H1 (cell line): ENCODE data around the gene CENPP. TPM values are rescaled to one million over a fixed set of nuclear protein-coding genes. Genes with fewer than 3 reads are reported as not detected.

ENCODE experiments used
- GTF2F1 ChIP-seq: IDR thresholded peaks from 2 replicates; pipeline ENCODE4 v1.6.1; 2012; ENCODE audit warnings: low read depth, low read length, improper control_type of control experiment, borderline replicate concordance
- KDM5A ChIP-seq: fragments of 200-600 bp; IDR thresholded peaks from 2 replicates; pipeline ENCODE4 v1.7.1; 2012; ENCODE audit warnings: mild to moderate bottlenecking, low read length, inconsistent platforms, mixed read lengths
- NANOG ChIP-seq: IDR thresholded peaks from 2 replicates; pipeline ENCODE4 v1.6.1; 2011; ENCODE audit warnings: low read length, low read depth, mild to moderate bottlenecking, inconsistent platforms; ENCODE audit not compliant: insufficient read depth, poor library complexity, severe bottlenecking
- RAD21 ChIP-seq, 2 experiments: IDR thresholded peaks in 1 of 2; conservative IDR thresholded peaks in 1 of 2; 2 replicates each; pipeline ENCODE4 v1.6.1; 2011; ENCODE audit warnings: low read depth in 2 of 2, low read length in 2 of 2, improper control_type of control experiment in 1 of 2, inconsistent platforms in 1 of 2, mild to moderate bottlenecking in 1 of 2, moderate library complexity in 1 of 2
- polyA plus RNA-seq, 7 experiments: library from polyadenylated mRNA; depleted of rRNA in 3 of 7; stranded (reverse) in 5 of 7; unstranded in 2 of 7; fragments of >200 nt in 5 of 7; fragments of 200-250 nt in 2 of 7; gene quantifications; 1 replicate in 5 of 7; 2 replicates in 1 of 7; 4 replicates in 1 of 7; pipeline versions ENCODE4 v1.2.1 to v1.2.3, GENCODE V29; 2011 to 2013; ENCODE audit warnings: missing spikeins in 2 of 7, mixed read lengths in 2 of 7
- total RNA-seq: library from RNA; stranded (reverse); fragmentation: NEBNext Ultra II Directional; extraction: Animal tissue kit (Norgen Biotek cat#: 25700); gene quantifications from 2 replicates; pipeline ENCODE4 v1.2.1, GENCODE V29; 2021

CENPP gene
- total and polyA plus RNA-seq, 2 of the 8 experiments (the other 6 are each of a cell fraction or from before 2014, with no cell fraction given) = 2.7 to 10.8 TPM

- no peak for TF ChIP-seq RAD21 (IDR thresholded peaks at IDR 0.05 in 1 of 2, conservative IDR thresholded peaks at IDR 0.05 in 1 of 2; ENCODE audit: low read depth in 2 of 2, low read length in 2 of 2)
- TF ChIP-seq KDM5A = no peak
- TF ChIP-seq GTF2F1 = no peak
- no peak for TF ChIP-seq NANOG
Observed at GRCh38 chr9:92590377-92590776, 264.6 kb downstream of the CENPP start (continued).
